GM10266 (cell line): Measurements from ENCODE around the gene CYTH1.

Source experiments
- DNase-seq: peaks from one replicate; pipeline ENCODE4 v3.0.0; 2012; ENCODE audit errors: extremely low spot score
- TF ChIP-seq, protein P1 (sequence below): IDR thresholded peaks from 2 replicates; pipeline ENCODE4 v1.5.1; 2012; ENCODE audit warnings: mild to moderate bottlenecking, low read depth; ENCODE audit not compliant: control insufficient read depth, insufficient read depth; ENCODE audit errors: missing control alignments

Gene CYTH1

DNA sequence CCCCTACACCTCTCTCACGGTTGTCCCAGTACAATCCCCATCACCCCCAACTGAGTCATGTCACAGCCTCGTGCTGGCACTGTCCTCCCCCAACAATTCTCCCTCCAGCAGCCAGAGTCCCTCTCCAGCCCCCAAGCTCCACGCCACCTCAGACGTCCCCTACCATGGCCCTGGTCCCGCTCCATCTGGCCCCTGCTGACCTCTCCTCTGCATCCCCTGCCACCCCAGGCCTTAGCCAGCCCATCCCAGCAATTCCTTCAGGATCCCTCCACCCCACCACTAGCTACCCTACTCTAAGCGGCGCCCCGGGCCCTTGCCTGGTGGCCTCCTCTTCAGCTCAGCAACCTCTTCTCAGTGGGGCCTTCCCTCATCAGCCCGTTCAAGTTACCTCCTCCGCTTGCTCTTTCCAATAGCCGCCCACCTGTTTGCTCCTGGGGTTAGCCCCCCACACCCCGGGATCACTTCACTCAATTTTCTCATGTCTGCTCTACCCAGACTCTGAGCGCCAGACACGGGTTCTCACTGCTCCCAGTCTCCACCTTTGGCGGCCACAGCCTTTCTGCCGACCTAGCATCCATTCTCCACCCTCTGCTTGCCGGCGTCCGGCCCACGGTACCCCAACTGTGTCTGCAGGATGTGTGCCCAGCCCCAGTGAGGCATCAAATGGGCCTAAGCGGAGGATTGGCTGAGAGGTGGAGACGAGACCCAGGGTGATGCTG is 112.7 kb downstream of the CYTH1 start:
- TF ChIP-seq, protein P1, sequence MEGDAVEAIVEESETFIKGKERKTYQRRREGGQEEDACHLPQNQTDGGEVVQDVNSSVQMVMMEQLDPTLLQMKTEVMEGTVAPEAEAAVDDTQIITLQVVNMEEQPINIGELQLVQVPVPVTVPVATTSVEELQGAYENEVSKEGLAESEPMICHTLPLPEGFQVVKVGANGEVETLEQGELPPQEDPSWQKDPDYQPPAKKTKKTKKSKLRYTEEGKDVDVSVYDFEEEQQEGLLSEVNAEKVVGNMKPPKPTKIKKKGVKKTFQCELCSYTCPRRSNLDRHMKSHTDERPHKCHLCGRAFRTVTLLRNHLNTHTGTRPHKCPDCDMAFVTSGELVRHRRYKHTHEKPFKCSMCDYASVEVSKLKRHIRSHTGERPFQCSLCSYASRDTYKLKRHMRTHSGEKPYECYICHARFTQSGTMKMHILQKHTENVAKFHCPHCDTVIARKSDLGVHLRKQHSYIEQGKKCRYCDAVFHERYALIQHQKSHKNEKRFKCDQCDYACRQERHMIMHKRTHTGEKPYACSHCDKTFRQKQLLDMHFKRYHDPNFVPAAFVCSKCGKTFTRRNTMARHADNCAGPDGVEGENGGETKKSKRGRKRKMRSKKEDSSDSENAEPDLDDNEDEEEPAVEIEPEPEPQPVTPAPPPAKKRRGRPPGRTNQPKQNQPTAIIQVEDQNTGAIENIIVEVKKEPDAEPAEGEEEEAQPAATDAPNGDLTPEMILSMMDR, result no peak
- DNase-seq, result no peak

DNA sequence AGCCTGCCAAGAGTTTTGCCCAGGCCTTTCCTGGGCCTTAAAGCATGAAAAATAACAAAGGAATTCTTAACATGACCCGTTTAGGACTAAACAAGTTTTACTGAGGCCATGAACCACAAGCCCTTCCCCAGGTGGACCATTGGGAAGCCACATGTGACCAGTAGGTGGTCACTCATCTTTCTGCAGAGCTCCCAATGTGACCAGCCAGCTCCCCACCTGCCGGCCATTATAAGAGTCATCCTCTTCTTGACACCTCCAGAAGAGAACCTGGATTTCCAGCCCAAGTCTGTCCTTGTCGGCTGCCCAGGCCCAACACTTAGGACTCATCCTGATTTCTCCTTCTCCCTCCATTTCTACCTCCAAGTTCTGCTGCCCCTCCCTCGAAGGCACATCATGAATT is 113.2 kb downstream of the CYTH1 start:
- TF ChIP-seq, protein P1, result no peak
- no peak for DNase-seq

DNA sequence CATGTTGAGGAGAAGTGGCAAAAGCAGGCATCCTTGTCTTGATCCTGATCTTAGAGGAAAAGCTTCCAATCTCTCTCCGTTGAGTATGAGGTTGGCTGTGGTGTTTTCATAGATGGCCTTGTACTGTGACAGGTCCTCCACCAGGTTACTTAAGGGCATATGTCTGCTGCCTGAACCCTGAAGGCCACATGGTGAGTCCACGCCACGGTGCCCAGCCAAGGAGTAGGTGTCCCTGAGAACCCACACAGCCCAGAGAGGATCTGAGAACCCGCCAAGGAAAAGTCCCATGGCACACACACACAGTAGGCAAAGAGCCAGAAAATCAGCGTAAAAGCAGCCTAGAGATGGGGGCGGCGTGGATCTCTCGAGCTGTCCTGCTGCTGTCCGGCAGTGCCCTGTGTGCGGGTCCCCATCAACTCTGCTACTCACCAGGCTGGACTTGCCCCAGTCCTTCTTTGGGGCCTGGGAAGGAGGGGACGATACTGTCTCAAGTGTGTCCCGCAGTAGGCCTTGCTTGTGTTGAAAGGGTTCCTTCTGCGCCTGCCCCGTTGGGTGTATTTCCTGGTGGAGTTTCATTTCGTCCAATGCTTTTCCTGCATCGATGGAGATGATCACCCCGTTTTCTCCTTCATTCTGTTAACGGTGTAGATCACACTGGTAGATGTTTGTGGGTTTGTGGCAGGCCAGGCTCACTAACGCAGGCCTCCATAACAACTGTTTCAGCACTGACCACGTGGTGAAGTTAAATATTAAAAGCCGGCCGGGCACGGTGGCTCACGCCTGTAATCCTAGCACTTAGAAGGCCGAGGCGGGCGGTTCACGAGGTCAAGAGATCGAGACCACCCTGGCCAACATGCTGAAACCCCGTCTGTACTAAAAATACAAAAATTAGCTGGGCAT is 114.1 kb downstream of the CYTH1 start:
- TF ChIP-seq, protein P1, result no peak
- no peak for DNase-seq

DNA sequence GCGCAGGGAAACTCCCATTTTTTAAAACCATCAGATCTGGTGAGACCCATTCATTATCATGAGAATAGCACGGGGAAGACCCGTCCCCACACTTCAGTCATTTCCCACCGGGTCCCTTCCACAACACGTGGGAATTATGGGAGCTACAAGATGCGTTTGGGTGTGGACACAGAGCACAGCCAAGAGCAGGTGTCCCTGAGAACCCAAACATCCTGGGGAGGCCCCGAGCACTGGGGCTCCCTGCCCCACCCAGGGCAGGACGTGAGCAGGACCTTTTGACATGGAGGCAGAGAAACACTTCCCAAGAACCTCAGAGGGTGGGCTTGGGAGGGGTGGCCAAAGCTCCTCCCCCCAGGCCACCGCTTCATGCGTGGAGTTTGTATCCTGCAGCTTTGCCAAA is 115.0 kb downstream of the CYTH1 start:
- DNase-seq, result no peak
- TF ChIP-seq, protein P1, result no peak

DNA sequence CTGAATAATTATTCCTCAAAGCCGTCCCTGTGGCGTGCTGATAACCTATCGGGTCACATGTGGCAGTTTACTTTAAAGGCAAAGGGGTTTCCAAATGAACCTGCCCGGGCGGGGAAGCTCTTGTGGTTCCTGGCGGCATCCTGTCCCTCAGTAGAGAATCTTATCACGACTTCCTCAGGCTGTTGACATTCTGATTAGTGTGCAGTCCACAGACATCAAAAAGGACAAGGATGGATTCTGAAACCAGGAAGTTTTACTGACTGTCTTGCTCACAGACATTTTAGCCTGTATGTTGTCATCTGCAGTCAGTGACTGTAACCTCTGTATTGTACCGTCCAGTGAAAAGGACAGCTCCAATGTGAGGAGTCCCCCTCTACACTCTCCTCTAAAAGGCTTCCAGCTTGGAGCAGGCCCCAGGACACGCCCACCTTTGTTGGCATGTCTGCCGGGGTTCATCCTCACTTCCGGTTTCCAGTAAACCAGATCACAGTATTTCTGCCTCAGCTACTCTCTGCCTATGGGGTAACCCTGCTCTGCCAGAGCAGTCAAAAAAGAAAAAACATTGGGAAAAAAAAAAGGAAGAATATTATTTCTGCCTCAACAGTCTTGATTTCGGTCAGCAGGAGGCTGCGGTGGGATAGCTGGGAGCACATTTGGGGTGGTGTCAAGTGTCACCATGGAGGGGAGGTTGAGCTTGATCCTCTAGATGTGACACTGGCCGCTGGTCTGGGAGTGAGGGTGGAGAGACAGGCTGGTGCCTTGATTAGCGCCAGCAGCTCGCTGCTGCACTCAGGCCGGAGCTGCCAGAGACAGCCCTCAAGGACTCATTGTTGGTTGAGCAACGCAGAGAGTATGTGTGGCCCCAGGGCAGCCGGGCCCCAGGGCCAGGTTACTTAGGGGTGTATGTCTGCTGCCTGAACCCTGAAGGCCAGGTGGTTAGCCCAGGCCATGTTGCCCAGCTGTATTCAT is 115.8 kb downstream of the CYTH1 start:
- TF ChIP-seq, protein P1, result no peak
- DNase-seq, result no peak

DNA sequence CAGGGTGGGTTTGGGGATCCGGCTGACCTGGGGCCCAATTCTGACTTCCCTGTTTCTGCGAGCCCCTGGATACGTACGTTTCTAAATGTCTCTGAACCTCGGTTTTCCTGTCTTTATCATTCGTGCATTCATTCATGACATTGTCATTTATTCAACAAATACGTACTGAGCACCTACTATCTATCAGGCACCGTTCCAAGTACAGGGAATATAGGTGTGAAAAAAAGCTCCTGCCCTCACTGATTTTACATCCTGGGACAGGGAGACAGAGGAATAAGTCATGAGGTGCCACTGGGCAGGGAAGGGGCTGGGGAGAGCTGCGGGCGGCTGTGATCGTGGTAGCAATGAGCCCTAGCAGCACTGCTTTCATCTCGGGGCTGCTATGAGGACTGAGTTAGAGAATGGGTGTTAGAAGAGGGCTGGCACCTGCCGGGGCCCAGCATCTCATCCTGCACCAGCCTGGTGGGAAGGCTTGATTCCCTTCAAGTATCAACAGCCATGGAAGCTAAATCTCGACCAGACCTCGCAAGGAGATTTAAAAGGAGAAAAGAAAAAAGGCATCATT is 116.6 kb downstream of the CYTH1 start:
- DNase-seq, result no peak
- TF ChIP-seq, protein P1, result no peak
